Keratinocyte (primary cell): Measurements from ENCODE around the gene GBP6. TPM values are rescaled to one million over a fixed set of nuclear protein-coding genes. Genes with fewer than 3 reads are reported as not detected.
"Not testable (repeated sequence)": the region's sequence is repeated elsewhere in the genome, so short reads cannot be mapped to it uniquely, and the experiment has no call there.

Source experiments
- DNase-seq: peaks from one replicate; pipeline ENCODE4 v3.0.0-alpha.2; 2011; ENCODE audit warnings: low read depth, missing footprints, low spot score
- FAIRE-seq: peaks from 2 replicates; lab custom pipeline; 2011; peaks lifted over from hg19 to GRCh38; lab: Jason Lieb, UNC
- H2AFZ ChIP-seq: 2 replicates; pipeline ENCODE4 v1.6.0; 2012; ENCODE audit warnings: low read length, control low read depth, inconsistent platforms; ENCODE audit not compliant: control insufficient read depth
- H3K27ac ChIP-seq: 2 replicates; pipeline ENCODE4 v1.5.1; 2011; ENCODE audit warnings: low read length; ENCODE audit not compliant: control insufficient read depth, insufficient read depth
- H3K27me3 ChIP-seq: 3 replicates; pipeline ENCODE4 v1.6.0; 2011; ENCODE audit warnings: low read length; ENCODE audit not compliant: control insufficient read depth, insufficient read depth; ENCODE audit errors: extremely low read depth
- H3K36me3 ChIP-seq, 2 experiments: 2 replicates in 1 of 2; 3 replicates in 1 of 2; pipeline ENCODE4 v1.5.1; 2011; ENCODE audit warnings: low read length in 2 of 2, mild to moderate bottlenecking in 1 of 2; ENCODE audit not compliant: control insufficient read depth in 2 of 2, insufficient read depth in 2 of 2; ENCODE audit errors: extremely low read depth in 1 of 2
- H3K4me1 ChIP-seq: 3 replicates; pipeline ENCODE4 v1.5.1; 2011; ENCODE audit warnings: low read length; ENCODE audit not compliant: control insufficient read depth, insufficient read depth; ENCODE audit errors: extremely low read depth
- H3K4me2 ChIP-seq: 3 replicates; pipeline ENCODE4 v1.6.0; 2011; ENCODE audit warnings: low read depth, low read length; ENCODE audit not compliant: control insufficient read depth, insufficient read depth; ENCODE audit errors: extremely low read depth
- H3K4me3 ChIP-seq, 3 experiments: fragments of 200-600 bp in 1 of 3; sonication (generic) in 1 of 3; 2 replicates in 2 of 3; 3 replicates in 1 of 3; pipeline ENCODE4 v1.5.1; 2011 to 2016; ENCODE audit warnings: low read length in 3 of 3, mild to moderate bottlenecking in 3 of 3, control low read depth in 2 of 3, inconsistent platforms in 1 of 3, low read depth in 1 of 3, mixed read lengths in 1 of 3, mixed run types in 1 of 3, moderate library complexity in 1 of 3; ENCODE audit not compliant: control insufficient read depth in 2 of 3, insufficient read depth in 2 of 3; ENCODE audit errors: extremely low read depth in 1 of 3
- H3K79me2 ChIP-seq: 2 replicates; pipeline ENCODE4 v1.6.0; 2012; ENCODE audit warnings: low read length; ENCODE audit not compliant: control insufficient read depth, insufficient read depth
- H3K9ac ChIP-seq: 3 replicates; pipeline ENCODE4 v1.6.0; 2011; ENCODE audit warnings: low read length; ENCODE audit not compliant: control insufficient read depth, insufficient read depth; ENCODE audit errors: extremely low read depth
- H3K9me1 ChIP-seq: 3 replicates; pipeline ENCODE4 v1.6.0; 2011; ENCODE audit warnings: low read length; ENCODE audit not compliant: control insufficient read depth, insufficient read depth; ENCODE audit errors: extremely low read depth
- H3K9me3 ChIP-seq: 2 replicates; pipeline ENCODE4 v1.5.1; 2012; ENCODE audit warnings: low read depth, low read length; ENCODE audit not compliant: control insufficient read depth
- H4K20me1 ChIP-seq: 3 replicates; pipeline ENCODE4 v1.6.0; 2011; ENCODE audit warnings: low read length; ENCODE audit not compliant: control insufficient read depth, insufficient read depth; ENCODE audit errors: extremely low read depth
- EZH2 ChIP-seq: IDR thresholded peaks from one replicate; pipeline ENCODE4 v1.6.1; 2012; ENCODE audit warnings: inconsistent platforms, mild to moderate bottlenecking, low read length, moderate library complexity
- dilution Hi-C: fragments of 300-500 bp; cut with MboI; formaldehyde crosslinking; loops from one replicate; pipeline ENCODE4 v1.7.0; 2020; ENCODE audit warnings: low sequenced_read_pairs; ENCODE audit not compliant: extremely low pct_ligation_motif_present
- polyA plus RNA-seq, 5 experiments: library from polyadenylated mRNA; depleted of rRNA in 3 of 5; stranded (reverse) in 3 of 5; stranded (forward) in 1 of 5; unstranded in 1 of 5; fragments of >200 nt; gene quantifications; 1 replicate in 1 of 5; 2 replicates in 3 of 5; 3 replicates in 1 of 5; pipeline versions ENCODE4 v1.2.1 to v1.2.3, GENCODE V29; 2011 to 2012; ENCODE audit warnings: missing spikeins in 2 of 5, low read depth in 1 of 5, low replicate concordance in 1 of 5
- TF ChIP-seq, protein P1 (sequence below), 3 experiments: IDR thresholded peaks in 1 of 3; conservative IDR thresholded peaks in 1 of 3; optimal IDR thresholded peaks in 1 of 3; 2 replicates in 2 of 3; 3 replicates in 1 of 3; pipeline versions ENCODE3 to v1.5.1; 2011; ENCODE audit warnings: low read length in 3 of 3, mild to moderate bottlenecking in 3 of 3, moderate library complexity in 2 of 3, control low read depth in 1 of 3, inconsistent platforms in 1 of 3; ENCODE audit not compliant: insufficient read depth in 2 of 3; ENCODE audit errors: extremely low read depth in 1 of 3

GBP6 gene
- polyA plus RNA-seq, 1 donor (not counting 4 experiments of a cell fraction or from before 2014, with no cell fraction given), result 9.4 TPM

DNA sequence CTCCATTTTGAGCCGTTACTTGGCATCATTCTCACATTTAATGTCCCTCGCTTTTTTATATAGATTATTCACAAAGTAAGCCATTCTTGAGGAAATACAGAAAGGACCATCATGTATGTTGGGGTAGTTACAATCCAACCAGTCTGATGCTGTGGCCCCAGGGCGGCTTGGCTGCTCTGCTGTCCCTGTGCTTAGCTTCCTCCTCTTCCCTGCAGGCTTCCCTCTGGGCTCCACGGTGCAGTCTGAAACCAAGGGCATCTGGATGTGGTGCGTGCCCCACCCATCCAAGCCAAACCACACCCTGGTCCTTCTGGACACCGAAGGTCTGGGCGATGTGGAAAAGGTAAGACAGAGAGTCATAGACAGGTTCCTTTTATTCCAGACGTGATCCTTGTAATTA is 5.5 kb downstream of the GBP6 start:
- H3K4me2 ChIP-seq, result no peak overlapping the region
- H3K27ac ChIP-seq, result no peak overlapping the region
- H3K79me2 ChIP-seq, result no peaks in the 10 kb centered on the region
- no peak overlapping the region for H3K4me3 ChIP-seq
- no peak overlapping the region for H2AFZ ChIP-seq
- H3K36me3 ChIP-seq, result no peaks in the 10 kb centered on the region
- TF ChIP-seq EZH2, result no peak
- TF ChIP-seq, protein P1, sequence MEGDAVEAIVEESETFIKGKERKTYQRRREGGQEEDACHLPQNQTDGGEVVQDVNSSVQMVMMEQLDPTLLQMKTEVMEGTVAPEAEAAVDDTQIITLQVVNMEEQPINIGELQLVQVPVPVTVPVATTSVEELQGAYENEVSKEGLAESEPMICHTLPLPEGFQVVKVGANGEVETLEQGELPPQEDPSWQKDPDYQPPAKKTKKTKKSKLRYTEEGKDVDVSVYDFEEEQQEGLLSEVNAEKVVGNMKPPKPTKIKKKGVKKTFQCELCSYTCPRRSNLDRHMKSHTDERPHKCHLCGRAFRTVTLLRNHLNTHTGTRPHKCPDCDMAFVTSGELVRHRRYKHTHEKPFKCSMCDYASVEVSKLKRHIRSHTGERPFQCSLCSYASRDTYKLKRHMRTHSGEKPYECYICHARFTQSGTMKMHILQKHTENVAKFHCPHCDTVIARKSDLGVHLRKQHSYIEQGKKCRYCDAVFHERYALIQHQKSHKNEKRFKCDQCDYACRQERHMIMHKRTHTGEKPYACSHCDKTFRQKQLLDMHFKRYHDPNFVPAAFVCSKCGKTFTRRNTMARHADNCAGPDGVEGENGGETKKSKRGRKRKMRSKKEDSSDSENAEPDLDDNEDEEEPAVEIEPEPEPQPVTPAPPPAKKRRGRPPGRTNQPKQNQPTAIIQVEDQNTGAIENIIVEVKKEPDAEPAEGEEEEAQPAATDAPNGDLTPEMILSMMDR (optimal IDR thresholded peaks at IDR 0.05 in 1 of 3, IDR thresholded peaks at IDR 0.05 in 1 of 3, conservative IDR thresholded peaks at IDR 0.05 in 1 of 3; ENCODE audit: extremely low read depth in 1 of 3, insufficient read depth in 2 of 3, low read length in 3 of 3), result no peak
- FAIRE-seq (no peak), DNase-seq (no peak)
- no peaks in the 10 kb centered on the region for H4K20me1 ChIP-seq
- no peaks in the 10 kb centered on the region for H3K9me3 ChIP-seq
- H3K27me3 ChIP-seq, result no peaks in the 10 kb centered on the region
- dilution Hi-C loops, result no loop called here
- H3K4me1 ChIP-seq, result no peaks in the 10 kb centered on the region
- H3K9ac ChIP-seq, result no peak overlapping the region
- H3K9me1 ChIP-seq, result no peaks in the 10 kb centered on the region

DNA sequence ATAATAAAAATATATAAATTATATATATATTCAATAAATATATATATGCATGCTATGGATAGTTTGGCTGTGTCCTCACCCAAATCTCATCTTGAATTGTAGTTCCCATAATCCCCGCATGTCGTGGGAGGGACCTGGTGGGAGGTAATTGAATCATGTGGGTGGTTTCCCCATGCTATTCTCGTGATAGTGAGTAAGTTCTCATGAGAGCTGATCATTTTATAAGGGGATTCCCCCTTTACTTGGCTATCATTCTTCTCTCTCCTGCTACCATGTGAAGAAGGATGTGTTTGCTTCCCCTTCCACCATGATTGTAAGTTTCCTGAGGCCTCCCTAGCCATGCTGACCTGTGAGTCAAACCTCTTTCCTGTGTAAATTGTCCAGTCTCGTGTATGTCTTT is 10.0 kb downstream of the GBP6 start:
- H3K4me3 ChIP-seq, H3K4me2 ChIP-seq, H3K9me1 ChIP-seq, H3K27me3 ChIP-seq, H3K4me1 ChIP-seq, H4K20me1 ChIP-seq, H2AFZ ChIP-seq, dilution Hi-C loops, H3K79me2 ChIP-seq, H3K36me3 ChIP-seq, H3K9ac ChIP-seq, H3K27ac ChIP-seq, FAIRE-seq, H3K9me3 ChIP-seq, DNase-seq: not testable (repeated sequence)

- H3K27ac ChIP-seq, result no peak overlapping the region
- TF ChIP-seq, protein P1 (optimal IDR thresholded peaks at IDR 0.05 in 1 of 3, IDR thresholded peaks at IDR 0.05 in 1 of 3, conservative IDR thresholded peaks at IDR 0.05 in 1 of 3; ENCODE audit: extremely low read depth in 1 of 3, insufficient read depth in 2 of 3, low read length in 3 of 3), result no peak
- TF ChIP-seq EZH2, result no peak
- H3K79me2 ChIP-seq, result no peaks in the 10 kb centered on the region
- H3K4me3 ChIP-seq, result no peak overlapping the region
- no peak for FAIRE-seq
- dilution Hi-C loops, result no loop called here
- no peaks in the 10 kb centered on the region for H3K27me3 ChIP-seq
- no peaks in the 10 kb centered on the region for H3K9me3 ChIP-seq
- H3K4me1 ChIP-seq, result no peaks in the 10 kb centered on the region
- no peaks in the 10 kb centered on the region for H4K20me1 ChIP-seq
- no peak overlapping the region for H3K9ac ChIP-seq
- no peak for DNase-seq
- H2AFZ ChIP-seq, result no peak overlapping the region
- H3K4me2 ChIP-seq, result no peak overlapping the region
- H3K36me3 ChIP-seq, result no peaks in the 10 kb centered on the region
- no peaks in the 10 kb centered on the region for H3K9me1 ChIP-seq
Observed at GRCh38 chr1:89378001-89378400, 14.1 kb downstream of the GBP6 start.
